GM18861 (cell line): ENCODE results near the gene CCDC137.
"Not testable (repeated sequence)": the region's sequence is repeated elsewhere in the genome, so short reads cannot be mapped to it uniquely, and the experiment has no call there.

Experiments used
- ATAC-seq: cut with Tn5 transposase; IDR thresholded peaks from one replicate; pipeline ENCODE4 v1.9.1; 2021; ENCODE audit not compliant: unreplicated experiment

Gene CCDC137

DNA sequence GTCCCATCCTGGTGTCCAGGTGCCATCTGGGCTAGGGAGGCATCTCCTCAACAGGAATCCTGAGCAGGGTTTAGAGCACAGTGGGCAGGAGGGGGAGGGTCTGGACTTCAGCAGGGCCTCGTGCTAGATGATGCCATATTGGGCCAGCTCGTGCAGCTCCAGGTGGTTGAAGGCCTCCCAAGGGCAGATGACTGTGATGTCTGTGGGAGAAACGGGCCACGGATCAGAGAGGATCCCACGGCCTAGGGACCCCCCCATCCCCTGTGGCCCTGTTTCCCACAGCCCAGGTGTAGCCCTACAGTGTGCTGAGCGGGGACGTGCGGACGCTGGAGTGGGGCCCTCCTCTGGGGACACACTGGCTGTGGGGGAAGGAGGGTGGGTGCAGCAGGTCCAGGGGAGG is 15.6 kb upstream of the CCDC137 start:
- no peak for ATAC-seq

DNA sequence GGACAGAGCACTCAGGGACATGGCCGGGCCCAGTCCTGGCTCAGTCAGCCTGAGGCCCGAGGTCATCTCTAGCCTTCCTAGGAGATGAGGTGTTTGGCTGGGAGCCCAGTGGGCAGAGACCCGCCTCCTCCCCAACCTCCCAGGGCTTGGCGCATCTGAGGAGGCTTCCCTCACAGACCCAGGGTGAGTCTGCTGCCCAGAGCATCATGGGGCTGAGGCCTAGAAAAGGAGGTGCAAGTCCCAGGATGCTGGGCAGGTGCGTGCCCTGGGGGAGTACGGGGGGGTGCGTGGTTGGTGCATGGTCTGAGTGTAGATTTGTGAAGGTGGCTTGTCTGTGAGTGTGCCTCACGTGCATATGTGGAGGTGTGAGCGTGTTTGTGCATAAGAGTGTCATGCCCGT is 14.8 kb upstream of the CCDC137 start:
- ATAC-seq, result no peak

GRCh38 chr17:81652906-81653771 is 13.4 kb upstream of the CCDC137 start:
- ATAC-seq, result no peak

- ATAC-seq, result no peak
Observed at GRCh38 chr17:81655378-81656117, 11.0 kb upstream of the CCDC137 start.

GRCh38 chr17:81656118-81656743 is 10.3 kb upstream of the CCDC137 start, which contains the start of gene PDE6G:
Gene PDE6G (minus strand): TSS chr17:81656542. CDS start chr17:81653305, 3,237 bp downstream.
- no peak for ATAC-seq

DNA sequence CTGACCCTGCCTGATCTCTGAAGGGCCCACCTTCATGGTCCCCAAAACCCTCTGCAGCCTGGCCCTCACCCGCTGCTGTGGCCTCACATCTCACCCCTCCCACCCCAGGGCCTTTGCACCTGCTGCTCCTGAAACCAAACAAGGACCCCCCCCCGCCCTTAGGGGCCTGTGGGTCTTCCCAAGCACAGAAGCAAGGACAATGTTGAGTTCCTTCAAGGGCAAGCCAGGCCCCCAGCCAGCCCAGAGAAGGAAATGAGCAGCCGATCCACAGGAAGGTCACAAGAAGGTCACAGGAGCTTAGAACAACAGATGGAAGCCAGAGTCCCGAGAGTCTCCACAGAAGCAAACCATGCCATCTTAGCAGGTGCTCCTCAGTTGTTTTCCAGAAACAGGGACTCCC is 9.7 kb upstream of the CCDC137 start:
- ATAC-seq, result no peak

DNA sequence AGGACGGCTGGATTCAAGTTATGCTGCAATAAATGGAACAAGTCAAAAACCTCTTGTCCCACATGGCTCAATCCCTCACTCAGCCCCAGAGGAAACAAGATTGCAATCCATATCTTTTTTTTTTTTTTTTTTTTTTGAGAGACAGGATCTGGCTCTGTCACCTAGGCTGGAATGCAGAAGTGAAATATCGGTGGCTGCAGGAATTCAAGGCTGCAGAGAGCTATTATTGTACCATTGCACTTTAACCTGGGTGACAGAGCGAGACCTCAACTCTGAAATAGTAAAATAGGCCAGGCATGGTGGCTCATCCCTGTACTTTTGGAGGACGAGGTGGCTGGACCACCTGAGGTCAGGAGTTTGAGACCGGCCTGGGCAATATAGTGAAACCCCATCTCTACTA is 7.5 kb upstream of the CCDC137 start:
- no peak for ATAC-seq

- ATAC-seq, result no peak
Observed at GRCh38 chr17:81660441-81660840, 6.1 kb upstream of the CCDC137 start.

DNA sequence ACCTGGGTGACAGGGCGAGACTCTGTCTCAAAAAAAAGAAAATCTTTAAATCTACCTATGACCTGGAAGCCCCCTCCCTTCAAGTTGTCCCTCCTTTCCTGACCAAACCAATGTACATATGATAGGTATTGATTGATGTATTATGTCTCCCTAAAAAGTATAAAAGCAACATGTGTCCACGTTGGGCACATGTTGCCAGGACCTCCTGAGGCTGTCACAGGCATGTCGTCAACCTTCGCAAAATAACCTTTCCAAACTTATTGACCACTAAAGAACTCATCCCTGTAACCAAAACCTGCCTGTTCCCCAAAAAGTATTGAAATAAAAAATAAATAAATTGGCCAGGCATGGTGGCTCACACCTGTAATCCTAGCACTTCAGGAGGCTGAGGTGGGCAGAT is 4.5 kb upstream of the CCDC137 start:
- ATAC-seq, result no peak

- ATAC-seq, result no peak
Observed at GRCh38 chr17:81664051-81664470, 2.5 kb upstream of the CCDC137 start.

DNA sequence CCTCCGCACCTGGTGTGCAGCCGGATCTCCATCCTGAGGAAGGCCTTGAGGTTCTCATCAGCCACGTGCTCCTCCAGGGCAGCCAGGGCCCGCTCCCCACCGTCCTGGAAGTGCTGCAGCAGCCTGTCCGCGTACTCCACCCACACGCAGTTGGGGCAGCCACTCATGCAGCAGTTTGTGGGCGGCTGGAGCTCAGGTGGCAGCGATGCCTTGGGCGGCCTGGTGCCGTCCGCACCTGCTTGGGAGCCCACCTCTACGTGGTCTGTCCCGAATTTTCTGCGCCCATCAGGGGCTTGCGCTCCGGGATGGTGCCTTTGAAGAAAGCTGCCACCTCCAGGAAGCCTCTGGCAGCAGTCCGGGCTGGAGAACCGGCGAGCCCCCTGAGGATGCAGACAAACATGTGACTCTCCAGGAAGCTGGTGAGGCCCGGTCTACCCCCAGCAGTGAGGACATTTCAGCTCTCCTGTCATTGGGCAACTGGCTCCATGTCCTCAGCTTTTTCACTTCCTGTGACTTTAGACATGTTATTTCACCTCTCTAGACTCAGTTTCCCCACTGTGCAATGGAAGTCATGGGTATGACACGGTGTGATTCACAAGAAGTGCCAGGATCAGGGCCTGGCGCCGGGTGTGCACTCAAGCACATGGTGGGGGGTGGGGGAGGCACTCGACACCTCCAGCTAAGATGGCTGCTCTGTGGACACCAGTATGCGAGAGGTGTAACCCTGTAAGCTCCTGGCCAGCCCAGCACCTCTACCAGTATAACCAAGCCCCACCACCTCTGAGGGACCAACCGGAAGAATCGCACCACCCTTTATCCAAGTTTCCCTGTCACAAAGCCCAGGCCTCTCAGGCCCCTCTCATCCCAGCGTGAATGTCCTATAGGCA is 1.1 kb upstream of the CCDC137 start:
- ATAC-seq, result no peak

GRCh38 chr17:81666092-81666341 is 520 bp upstream of the CCDC137 start:
- ATAC-seq, result no peak

GRCh38 chr17:81667754-81668153 is 1.2 kb downstream of the CCDC137 start:
- ATAC-seq, result no peak

GRCh38 chr17:81672504-81672903 is 6.0 kb downstream of the CCDC137 start:
- no peak for ATAC-seq

GRCh38 chr17:81672954-81673353 is 6.4 kb downstream of the CCDC137 start:
- ATAC-seq, result no peak

DNA sequence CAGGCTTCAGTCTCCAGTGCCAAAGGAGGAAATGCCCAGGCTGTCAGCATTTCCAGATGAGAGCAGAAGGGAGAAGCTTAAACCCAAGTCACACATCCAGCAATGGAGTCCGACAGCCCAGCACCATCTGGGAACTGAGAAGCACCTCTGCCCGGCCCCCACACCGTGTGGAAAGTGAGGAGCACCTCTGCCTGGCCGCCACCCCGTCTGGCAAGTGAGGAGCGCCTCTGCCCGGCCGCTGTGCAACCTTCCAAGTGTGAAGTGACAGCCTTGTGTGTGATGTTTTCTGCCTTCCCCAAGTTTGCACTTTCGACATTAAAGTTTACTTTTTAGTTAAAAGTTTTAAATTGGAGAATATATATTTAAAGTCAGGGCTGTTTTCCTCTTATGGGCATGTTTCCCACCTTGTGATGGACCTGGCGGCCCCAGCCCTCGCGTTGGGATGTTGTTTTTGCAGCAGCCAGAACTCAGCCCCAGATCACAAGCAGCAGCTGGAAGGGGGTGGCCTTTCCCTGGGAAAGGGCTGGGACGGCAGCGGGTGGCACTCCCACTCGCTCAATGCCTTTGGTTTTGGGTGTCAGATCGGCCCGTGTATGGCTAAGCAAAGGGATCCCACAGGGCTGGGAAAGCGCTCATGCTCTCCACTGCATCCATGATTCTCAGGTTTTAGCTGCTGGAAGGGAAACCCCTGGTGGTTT is 7.2 kb downstream of the CCDC137 start:
- no peak for ATAC-seq

GRCh38 chr17:81675515-81676221 is 9.1 kb downstream of the CCDC137 start:
- not testable (repeated sequence) for ATAC-seq

- ATAC-seq, result no peak
Observed at GRCh38 chr17:81676906-81677305, 10.4 kb downstream of the CCDC137 start.

GRCh38 chr17:81680150-81680549 is 13.6 kb downstream of the CCDC137 start:
- ATAC-seq, result no peak

GRCh38 chr17:81681672-81682071 is 15.1 kb downstream of the CCDC137 start:
- ATAC-seq, result no peak
